H9 (cell line): ENCODE results near the gene SLC25A24. TPM values are rescaled to one million over a fixed set of nuclear protein-coding genes. Genes with fewer than 3 reads are reported as not detected.

Experiments used
- DNase-seq: peaks from one replicate; pipeline ENCODE4 v3.0.0-alpha.2; 2017
- H2AFZ ChIP-seq: one replicate; pipeline ENCODE4 v1.6.1; 2013; ENCODE audit warnings: mild to moderate bottlenecking, low read length, control low read depth, moderate library complexity
- H2AK5ac ChIP-seq: 2 replicates; pipeline ENCODE4 v1.6.1; 2013; ENCODE audit warnings: low read length, control low read depth, mixed read lengths; ENCODE audit not compliant: insufficient read length
- H2BK120ac ChIP-seq: one replicate; pipeline ENCODE4 v1.6.1; 2013; ENCODE audit warnings: low read depth, mild to moderate bottlenecking, low read length, control low read depth, inconsistent platforms; ENCODE audit not compliant: poor library complexity, severe bottlenecking
- H2BK12ac ChIP-seq: 2 replicates; pipeline ENCODE4 v1.6.1; 2013; ENCODE audit warnings: low read length, control low read depth, mixed read lengths, low read depth; ENCODE audit not compliant: insufficient read length
- H2BK15ac ChIP-seq: 2 replicates; pipeline ENCODE4 v1.6.1; 2013; ENCODE audit warnings: low read depth, low read length, control low read depth
- H2BK20ac ChIP-seq: one replicate; pipeline ENCODE4 v1.6.1; 2013; ENCODE audit warnings: low read depth, mild to moderate bottlenecking, low read length, control low read depth, inconsistent platforms; ENCODE audit not compliant: poor library complexity, severe bottlenecking
- H2BK5ac ChIP-seq: 2 replicates; pipeline ENCODE4 v1.6.1; 2013; ENCODE audit warnings: low read length, control low read depth, mixed read lengths; ENCODE audit not compliant: insufficient read length
- H3K14ac ChIP-seq: 2 replicates; pipeline ENCODE4 v1.6.1; 2013; ENCODE audit warnings: low read length, control low read depth; ENCODE audit not compliant: insufficient read depth
- H3K18ac ChIP-seq: 2 replicates; pipeline ENCODE4 v1.6.1; 2013; ENCODE audit warnings: low read depth, mild to moderate bottlenecking, mixed read lengths, low read length, control low read depth; ENCODE audit not compliant: insufficient read length
- H3K23ac ChIP-seq: 2 replicates; pipeline ENCODE4 v1.6.1; 2013; ENCODE audit warnings: low read length, control low read depth, mixed read lengths, low read depth; ENCODE audit not compliant: insufficient read length
- H3K23me2 ChIP-seq: 2 replicates; pipeline ENCODE4 v1.6.1; 2013; ENCODE audit warnings: low read depth, mild to moderate bottlenecking, mixed read lengths, low read length, control low read depth; ENCODE audit not compliant: insufficient read length, poor library complexity, severe bottlenecking
- H3K27ac ChIP-seq: 2 replicates; pipeline ENCODE4 v1.5.1; 2013; ENCODE audit warnings: low read length, control low read depth, mixed read lengths, low read depth; ENCODE audit not compliant: insufficient read length
- H3K27me3 ChIP-seq: 2 replicates; pipeline ENCODE4 v1.6.1; 2013; ENCODE audit warnings: low read length, control low read depth, inconsistent platforms; ENCODE audit not compliant: insufficient read depth
- H3K4ac ChIP-seq: 2 replicates; pipeline ENCODE4 v1.6.1; 2013; ENCODE audit warnings: low read depth, mild to moderate bottlenecking, control low read depth, inconsistent platforms, low read length, moderate library complexity
- H3K4me1 ChIP-seq: 2 replicates; pipeline ENCODE4 v1.6.1; 2013; ENCODE audit warnings: low read length, control low read depth, inconsistent platforms; ENCODE audit not compliant: insufficient read depth
- H3K4me2 ChIP-seq: 2 replicates; pipeline ENCODE4 v1.6.1; 2013; ENCODE audit warnings: low read length, control low read depth, mixed read lengths; ENCODE audit not compliant: insufficient read length, insufficient read depth
- H3K56ac ChIP-seq: 2 replicates; pipeline ENCODE4 v1.6.1; 2013; ENCODE audit warnings: low read depth, mild to moderate bottlenecking, mixed read lengths, low read length, control low read depth; ENCODE audit not compliant: insufficient read length
- H3K79me1 ChIP-seq: 2 replicates; pipeline ENCODE4 v1.6.1; 2013; ENCODE audit warnings: low read depth, mild to moderate bottlenecking, moderate library complexity, low read length, control low read depth, inconsistent platforms; ENCODE audit not compliant: insufficient read depth, poor library complexity, severe bottlenecking
- H3K79me2 ChIP-seq: 2 replicates; pipeline ENCODE4 v1.6.1; 2013; ENCODE audit warnings: low read length, control low read depth, inconsistent platforms; ENCODE audit not compliant: insufficient read depth
- H3K9ac ChIP-seq: 2 replicates; pipeline ENCODE4 v1.6.1; 2013; ENCODE audit warnings: low read length, control low read depth, mixed read lengths; ENCODE audit not compliant: insufficient read length; ENCODE audit errors: extremely low read depth
- H3K9me3 ChIP-seq: one replicate; pipeline ENCODE4 v1.6.1; 2013; ENCODE audit warnings: low read depth, low read length, inconsistent platforms; ENCODE audit not compliant: control insufficient read depth
- H3T11ph ChIP-seq: one replicate; pipeline ENCODE4 v1.6.1; 2013; ENCODE audit warnings: mild to moderate bottlenecking, low read length, control low read depth, inconsistent platforms
- H4K20me1 ChIP-seq: one replicate; pipeline ENCODE4 v1.6.1; 2013; ENCODE audit not compliant: control insufficient read depth, insufficient read length, insufficient read depth
- H4K5ac ChIP-seq: 2 replicates; pipeline ENCODE4 v1.6.1; 2013; ENCODE audit warnings: low read depth, mild to moderate bottlenecking, mixed read lengths, low read length, control low read depth; ENCODE audit not compliant: insufficient read length
- H4K8ac ChIP-seq: replicated peaks from 2 replicates; pipeline ENCODE4 v1.6.1; 2013; ENCODE audit warnings: low read length, control low read depth, mixed read lengths, low read depth; ENCODE audit not compliant: insufficient read length
- H4K91ac ChIP-seq: 2 replicates; pipeline ENCODE4 v1.6.1; 2013; ENCODE audit warnings: low read depth, mild to moderate bottlenecking, moderate library complexity, mixed read lengths, low read length, control low read depth; ENCODE audit not compliant: insufficient read length
- H3K27ac Mint-ChIP-seq, 3 experiments: 2 replicates in 2 of 3; 3 replicates in 1 of 3; pipeline ENCODE4 v1.8.0; 2020 to 2021; ENCODE audit warnings: mixed read lengths in 3 of 3, mild to moderate bottlenecking in 1 of 3, moderate library complexity in 1 of 3
- H3K27me3 Mint-ChIP-seq: 2 replicates; pipeline ENCODE4 v1.8.0; 2021; ENCODE audit warnings: low read depth, mild to moderate bottlenecking, moderate library complexity, mixed read lengths
- H3K36me3 Mint-ChIP-seq, 3 experiments: 2 replicates in 2 of 3; 3 replicates in 1 of 3; pipeline ENCODE4 v1.8.0; 2020 to 2021; ENCODE audit warnings: low read depth in 3 of 3, mixed read lengths in 3 of 3; ENCODE audit not compliant: insufficient read depth in 1 of 3
- H3K4me1 Mint-ChIP-seq, 2 experiments: 2 replicates each; pipeline ENCODE4 v1.8.0; 2020; ENCODE audit warnings: mixed read lengths in 2 of 2
- H3K4me3 Mint-ChIP-seq, 2 experiments: 2 replicates in 1 of 2; 3 replicates in 1 of 2; pipeline ENCODE4 v1.8.0; 2020 to 2021; ENCODE audit warnings: mild to moderate bottlenecking in 2 of 2, mixed read lengths in 2 of 2, moderate library complexity in 1 of 2
- H3K9me3 Mint-ChIP-seq, 2 experiments: 2 replicates in 1 of 2; 3 replicates in 1 of 2; pipeline ENCODE4 v1.8.0; 2020; ENCODE audit warnings: mild to moderate bottlenecking in 2 of 2, mixed read lengths in 2 of 2, moderate library complexity in 1 of 2
- CTCF ChIP-seq: fragments of 200-600 bp; sonication (generic); conservative IDR thresholded peaks from 3 replicates; pipeline ENCODE4 v1.8.0; 2021; ENCODE audit warnings: antibody characterized with exemption, mild to moderate bottlenecking
- WGBS: extraction: QIAGEN DNeasy Blood & Tissue Kit; methylation state at CpG from one replicate; pipeline ENCODE4 v1.1.7; 2013; ENCODE audit warnings: missing lambda C conversion rate, low lambda C conversion rate, mixed read lengths; ENCODE audit not compliant: insufficient read length; ENCODE audit errors: extremely low coverage; 5-methylcytosine and 5-hydroxymethylcytosine counted together
- total RNA-seq: library from RNA; stranded (reverse); gene quantifications from 2 replicates; pipeline ENCODE4 v1.2.1, GENCODE V29; 2021

SLC25A24 gene
- total RNA-seq, 1 experiment from 2014 or later, result 35.1 TPM

GRCh38 chr1:108200687-108201051, 526 bp upstream of the SLC25A24 start:
- Histone ChIP-seq H3K9me3 (no peaks in the 10 kb centered on the region), H3K14ac (no peak overlapping the region), H3K9ac (peak overlapping the region; percentile 25), H2AK5ac (no peak overlapping the region), H3K79me2 (peaks cover 7% of the 10 kb centered on the region; the same call in 1 of the 2 replicates), H3K18ac (no peak overlapping the region), H2BK20ac (no peak overlapping the region), H4K91ac (no peak overlapping the region), H3K23me2 (peaks cover 5% of the 10 kb centered on the region), H3K23ac (no peak overlapping the region), H4K20me1 (no peaks in the 10 kb centered on the region), H3K56ac (no peak overlapping the region), H2AFZ (no peak overlapping the region), H3K4me1 (peaks cover 7% of the 10 kb centered on the region), H3K4me2 (peak overlapping the region; percentile 75), H3K4ac (no peak overlapping the region), H3T11ph (no peak overlapping the region), H2BK120ac (no peak overlapping the region), H2BK15ac (no peak overlapping the region), H2BK5ac (no peak overlapping the region), H4K5ac (no peak overlapping the region), H3K27me3 (0 out of 2 replicates have a peak, but pooled peaks cover 2% of the 10 kb centered on the region), H3K27ac (no peak overlapping the region), H2BK12ac (no peak overlapping the region), H3K79me1 (no peaks in the 10 kb centered on the region), H4K8ac (no peak overlapping the region)
- Mint-ChIP-seq H3K36me3 (peaks cover 5 to 16% (median 9%) of the 10 kb centered on the region in 3 experiments; a peak in 4 of 7 replicates), H3K9me3 (peaks cover 4 to 7% of the 10 kb centered on the region in 2 experiments; a peak in 4 of 5 replicates), H3K4me3 (peak overlapping the region; percentile 83 to 87), H3K27ac (no peak overlapping the region), H3K4me1 (peaks cover 20 to 28% of the 10 kb centered on the region in 2 experiments), H3K27me3 (peaks cover 10% of the 10 kb centered on the region)
- no peak for DNase-seq
- peak; percentile 25; the same call in 2 of the 3 replicates for TF ChIP-seq CTCF
- WGBS, result no CpG with 5 or more reads among the region's 10 CpGs
